UCSD-AML1 (cell line): ENCODE results near the gene CYFIP2.

Source experiments
- DNase-seq: peaks from one replicate; lab custom pipeline; 2025; ENCODE audit not compliant: unreplicated experiment; lab: John Stamatoyannopoulos, UW

The CYFIP2 gene

GRCh38 chr5:157258450-157258849 is 7.5 kb upstream of the CYFIP2 start:
- DNase-seq = no peak

DNA sequence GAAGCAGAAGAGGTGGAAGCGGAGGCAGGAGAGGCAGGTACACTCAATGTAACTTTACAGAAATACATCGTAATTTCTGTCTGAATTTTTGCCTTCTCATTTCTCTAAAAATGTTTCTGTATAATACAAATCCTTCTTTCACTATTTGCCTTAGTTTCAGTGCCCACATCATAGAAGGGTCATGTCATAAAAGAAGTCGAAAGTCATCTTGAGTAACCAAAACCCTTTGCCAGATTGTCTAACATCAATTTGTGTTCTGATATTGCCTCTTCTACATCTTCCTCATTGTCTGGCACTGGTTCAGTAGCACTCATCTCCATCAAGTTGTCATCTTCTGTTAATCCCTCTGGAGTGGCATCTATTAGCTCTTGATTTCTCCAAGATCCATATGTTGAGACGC is 6.2 kb upstream of the CYFIP2 start:
- no peak for DNase-seq

- DNase-seq = peak; percentile 24
Measured at GRCh38 chr5:157263496-157264090, 2.3 kb upstream of the CYFIP2 start.

DNA sequence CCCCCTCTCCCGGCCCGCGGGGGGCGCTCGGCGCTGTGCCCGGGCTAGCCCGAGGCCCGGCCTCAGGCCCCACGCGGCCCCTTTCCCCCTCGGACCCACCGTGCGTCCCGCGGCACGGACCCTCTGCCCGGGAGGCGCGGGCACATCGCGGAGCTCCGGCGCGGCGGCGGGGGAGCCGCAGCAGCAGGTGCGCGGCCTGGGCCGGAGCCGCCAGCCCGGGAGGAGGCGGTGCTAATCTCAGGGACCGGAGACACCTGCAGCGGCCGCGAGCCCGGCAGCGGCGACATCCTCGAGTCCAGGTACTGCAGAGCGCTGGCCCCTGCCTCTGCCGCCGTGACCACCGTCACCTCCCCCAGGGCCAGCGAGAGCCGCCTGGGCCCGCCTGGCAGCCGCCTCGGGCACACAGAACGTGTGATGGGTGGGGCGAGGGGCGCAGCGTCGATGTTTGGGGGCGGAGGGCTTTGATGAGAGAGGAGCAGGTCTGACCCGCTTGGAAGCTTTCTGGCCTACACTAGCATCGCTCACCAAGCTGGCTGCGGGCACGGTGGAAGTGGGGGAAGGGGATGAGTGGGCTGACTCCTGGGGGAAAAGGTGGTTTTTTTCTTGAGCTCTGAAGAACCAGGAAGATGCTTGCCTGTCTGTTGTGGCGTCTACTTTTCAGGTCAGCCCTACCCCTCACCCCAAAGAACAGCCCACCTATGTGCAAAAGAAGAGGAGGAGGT is 524 bp downstream of the CYFIP2 start:
- no peak for DNase-seq

DNA sequence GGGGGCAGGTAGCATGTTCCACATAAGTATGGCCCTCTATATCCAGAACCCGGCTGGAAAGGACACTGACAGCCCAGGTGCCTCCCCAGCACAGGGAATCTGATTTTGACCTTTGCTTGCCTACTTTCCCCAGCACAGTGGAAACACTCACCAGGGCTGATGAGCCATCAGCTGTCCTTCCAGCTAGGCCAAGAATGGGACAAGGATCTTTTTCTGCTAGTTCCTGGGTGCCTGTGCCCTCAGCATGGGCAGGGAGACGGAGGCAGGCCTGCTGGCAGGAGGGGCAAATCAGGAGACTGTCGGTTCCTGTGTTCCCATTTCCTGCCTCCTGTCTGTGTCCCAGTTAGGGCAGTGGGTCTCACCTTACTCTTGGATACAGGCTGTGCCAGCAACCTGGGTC is 1.1 kb downstream of the CYFIP2 start:
- DNase-seq = no peak

DNA sequence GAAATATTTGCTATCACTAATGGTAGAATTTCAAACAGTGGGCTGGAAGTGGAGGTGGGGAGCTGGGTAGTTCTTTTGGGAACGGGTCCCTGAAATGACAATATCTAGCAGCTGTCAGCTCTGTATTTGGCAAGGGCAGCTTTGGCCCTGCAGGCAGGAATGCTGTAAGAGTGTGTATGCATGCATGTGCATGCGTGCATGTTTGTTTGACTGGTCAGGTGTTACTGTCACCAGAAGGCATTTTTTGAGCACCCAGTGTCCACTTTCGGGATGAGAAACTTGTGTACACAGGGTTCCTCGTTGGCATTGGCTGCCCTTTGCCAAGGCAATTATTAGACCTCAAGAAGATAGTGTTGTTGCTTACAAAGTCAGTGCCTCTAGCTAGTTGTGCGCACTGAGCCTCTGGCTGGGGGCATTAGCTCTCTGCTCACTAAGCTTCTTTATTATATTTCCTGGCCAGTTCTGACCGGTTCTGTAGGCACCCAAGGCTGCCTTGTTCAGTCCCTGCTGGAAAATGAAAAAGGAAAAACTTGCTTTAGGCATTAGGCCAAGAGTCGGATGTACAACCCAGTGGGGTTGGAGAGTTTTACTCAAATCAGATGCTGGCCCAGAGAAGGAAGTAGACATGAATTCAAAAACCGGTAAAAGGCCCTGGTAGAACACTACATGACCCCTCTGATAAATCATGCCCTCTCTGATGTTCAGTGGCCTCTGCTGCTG is 2.0 kb downstream of the CYFIP2 start:
- no peak for DNase-seq

DNA sequence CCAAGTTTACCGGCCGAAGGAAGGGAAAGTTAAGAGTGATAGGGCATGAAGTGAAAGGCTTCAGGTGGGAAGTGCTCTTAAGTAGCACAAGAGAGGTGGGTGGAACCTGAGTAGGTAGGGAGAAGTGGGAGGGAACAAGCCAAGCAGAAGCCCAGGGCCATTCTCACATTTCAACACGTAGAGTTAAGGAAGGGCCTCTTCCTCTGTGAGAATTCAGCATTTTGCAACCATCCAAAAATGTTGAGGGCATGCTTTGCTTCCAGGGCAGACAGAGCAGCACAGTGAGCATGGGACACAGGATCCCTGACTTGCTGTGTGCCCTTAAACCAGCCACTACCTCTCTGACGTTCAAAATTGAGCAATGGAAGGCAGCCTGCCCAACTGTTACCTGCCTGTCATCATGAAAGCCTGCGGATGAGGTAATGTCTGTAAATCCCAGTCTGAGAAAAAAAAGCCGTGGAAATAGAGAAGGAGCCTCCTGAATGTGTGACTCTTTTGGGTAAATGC is 3.3 kb downstream of the CYFIP2 start:
- no peak for DNase-seq

DNA sequence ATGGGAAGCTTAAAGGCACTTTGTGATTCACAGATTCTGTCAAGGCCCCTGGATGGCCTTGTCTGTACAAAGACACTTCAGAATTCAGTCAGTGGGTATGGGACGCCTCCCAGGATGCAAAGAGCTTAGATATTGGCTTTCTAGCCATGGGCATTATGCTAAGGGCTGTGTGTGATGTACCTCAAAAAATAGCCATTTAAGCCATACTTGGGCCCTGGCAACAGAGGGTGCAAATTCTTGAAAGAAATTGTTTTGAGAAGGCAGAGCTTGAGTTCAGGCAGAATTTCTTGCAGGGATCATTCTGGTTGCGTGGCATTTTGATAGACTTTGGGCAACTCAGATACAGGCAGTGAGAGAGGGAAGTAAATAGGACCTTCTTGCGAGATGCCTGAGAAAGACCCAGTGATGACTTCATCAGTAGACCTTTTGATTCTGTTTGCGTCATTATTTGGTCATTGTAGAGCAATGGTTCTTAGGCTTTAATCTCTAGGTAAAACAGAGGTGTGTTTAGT is 3.9 kb downstream of the CYFIP2 start:
- DNase-seq = no peak

DNA sequence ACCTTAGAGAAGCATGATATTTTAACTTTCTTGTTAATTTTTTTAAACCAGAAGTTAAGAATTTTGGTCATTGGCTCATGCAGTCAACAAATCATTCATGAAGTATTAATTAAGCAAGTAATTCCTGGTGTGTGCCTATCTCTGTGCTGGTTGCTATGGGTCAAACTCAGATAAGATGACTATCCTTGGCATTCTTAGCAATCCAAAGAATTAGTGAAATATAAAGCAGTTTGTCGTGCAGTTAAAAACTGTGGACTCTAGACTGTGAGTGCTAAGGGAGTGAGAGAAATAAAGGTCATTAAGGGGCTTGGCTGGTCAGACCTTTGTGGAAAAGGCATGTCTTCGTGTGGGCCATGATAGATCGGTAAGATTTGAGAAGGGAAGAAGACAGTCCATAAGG is 4.8 kb downstream of the CYFIP2 start:
- DNase-seq = no peak

- peak; percentile 50 for DNase-seq
Measured at GRCh38 chr5:157271740-157272271, 5.9 kb downstream of the CYFIP2 start.

DNA sequence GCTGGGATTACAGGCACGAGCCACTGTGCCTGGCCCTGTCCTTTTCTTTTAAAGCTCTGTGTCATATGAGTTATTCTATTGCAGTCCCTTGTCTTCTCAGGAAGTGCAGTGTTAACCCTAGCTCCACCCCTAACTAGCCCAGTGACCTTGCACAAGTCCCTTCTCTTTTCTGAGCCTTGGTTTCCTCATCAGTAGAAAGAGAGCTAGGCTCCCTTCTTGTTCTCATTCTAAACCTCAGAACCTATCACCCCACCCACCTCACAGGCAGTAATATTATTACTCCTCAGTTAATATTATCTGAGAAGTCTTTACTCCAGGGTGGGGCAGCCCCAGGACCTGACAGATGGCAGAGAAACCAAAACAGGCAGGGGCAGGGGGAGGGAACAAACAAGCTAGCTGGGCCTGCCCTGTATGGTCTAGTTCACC is 7.2 kb downstream of the CYFIP2 start:
- DNase-seq = no peak

- no peak for DNase-seq
Measured at GRCh38 chr5:157275403-157275802, 9.5 kb downstream of the CYFIP2 start.

DNA sequence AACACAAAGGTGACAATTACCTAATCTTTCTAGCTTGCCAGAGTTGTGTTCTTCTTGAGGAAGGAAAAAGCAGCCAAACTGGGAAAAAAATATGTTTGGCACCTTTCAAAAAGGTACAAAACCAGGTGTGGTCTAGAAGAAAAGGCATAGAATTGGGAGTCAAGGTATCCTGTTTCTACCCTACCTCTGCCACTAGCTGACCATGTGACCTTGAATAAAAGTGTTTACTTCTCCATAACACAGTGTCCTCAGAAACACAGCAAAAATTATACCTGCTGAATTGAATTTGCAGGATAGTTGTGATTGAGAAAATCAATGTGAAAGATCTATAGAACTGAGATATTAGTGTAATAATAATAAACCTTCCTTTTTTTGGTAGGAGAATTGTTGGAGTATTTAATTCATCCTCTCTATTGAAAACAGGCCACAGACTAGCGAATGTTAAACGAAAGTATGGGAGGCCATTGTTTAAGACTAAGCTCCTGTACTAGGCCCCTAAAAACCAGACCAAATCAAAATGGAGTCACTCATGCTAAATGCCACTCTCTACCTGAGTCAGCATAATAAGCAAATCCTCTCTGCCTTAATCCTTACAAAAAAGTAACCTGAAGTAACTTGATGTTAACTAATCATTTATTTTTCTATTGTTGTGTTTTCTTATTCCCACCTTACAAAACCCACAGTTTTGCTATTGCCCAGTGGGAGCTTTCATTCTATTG is 12.6 kb downstream of the CYFIP2 start:
- DNase-seq = no peak

DNA sequence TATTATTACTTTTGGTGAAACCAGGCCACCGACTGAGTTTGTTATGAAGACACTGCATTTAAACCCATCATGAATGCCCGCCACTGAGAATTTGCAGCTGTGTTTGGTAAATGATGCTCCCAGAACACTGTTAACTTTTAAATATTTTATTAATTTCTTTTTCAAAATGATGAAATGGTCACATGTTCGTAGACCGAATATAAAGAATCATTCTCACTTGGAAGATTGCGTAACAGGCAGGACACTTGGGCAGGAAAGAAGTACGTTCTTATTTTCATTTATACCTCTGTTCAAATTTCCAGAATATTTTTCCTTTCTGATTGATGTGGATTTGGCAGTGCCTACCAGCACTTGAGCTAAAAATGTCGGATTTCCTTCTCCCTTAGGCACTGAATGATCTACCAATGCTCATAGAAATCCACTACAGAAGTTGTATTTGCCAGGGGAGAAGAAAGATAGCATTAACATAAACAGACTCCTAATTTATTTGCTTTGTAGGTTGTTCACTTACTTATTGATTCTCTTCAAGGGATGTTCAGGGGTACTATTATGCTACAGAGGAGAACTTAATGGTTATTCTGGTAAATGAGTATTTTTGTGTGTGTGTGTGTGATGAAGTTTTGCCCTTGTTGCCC is 13.8 kb downstream of the CYFIP2 start:
- no peak for DNase-seq

- DNase-seq = no peak
Measured at GRCh38 chr5:157280927-157281326, 15.0 kb downstream of the CYFIP2 start.

DNA sequence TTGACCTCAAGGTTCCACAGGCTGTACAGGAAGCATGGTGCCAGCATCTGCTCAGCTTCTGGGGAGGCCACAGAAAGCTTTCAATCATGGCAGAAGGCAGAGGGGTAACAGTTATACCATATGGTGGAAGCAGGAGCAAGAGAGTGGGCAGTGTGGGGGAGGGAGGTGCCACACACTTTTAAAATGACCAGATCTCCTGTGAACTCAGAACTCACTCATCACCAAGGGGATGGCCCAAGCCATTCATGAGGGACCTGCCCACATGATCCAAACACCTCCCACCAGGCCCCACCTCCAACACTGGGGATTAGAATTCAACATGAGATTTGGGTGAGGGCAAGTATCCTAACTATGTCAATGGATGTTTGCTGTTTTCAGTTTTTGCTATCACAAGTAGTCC is 16.2 kb downstream of the CYFIP2 start:
- DNase-seq = no peak

- DNase-seq = no peak
Measured at GRCh38 chr5:157283434-157283833, 17.5 kb downstream of the CYFIP2 start.

- DNase-seq = no peak
Measured at GRCh38 chr5:157284458-157285212, 18.7 kb downstream of the CYFIP2 start.

DNA sequence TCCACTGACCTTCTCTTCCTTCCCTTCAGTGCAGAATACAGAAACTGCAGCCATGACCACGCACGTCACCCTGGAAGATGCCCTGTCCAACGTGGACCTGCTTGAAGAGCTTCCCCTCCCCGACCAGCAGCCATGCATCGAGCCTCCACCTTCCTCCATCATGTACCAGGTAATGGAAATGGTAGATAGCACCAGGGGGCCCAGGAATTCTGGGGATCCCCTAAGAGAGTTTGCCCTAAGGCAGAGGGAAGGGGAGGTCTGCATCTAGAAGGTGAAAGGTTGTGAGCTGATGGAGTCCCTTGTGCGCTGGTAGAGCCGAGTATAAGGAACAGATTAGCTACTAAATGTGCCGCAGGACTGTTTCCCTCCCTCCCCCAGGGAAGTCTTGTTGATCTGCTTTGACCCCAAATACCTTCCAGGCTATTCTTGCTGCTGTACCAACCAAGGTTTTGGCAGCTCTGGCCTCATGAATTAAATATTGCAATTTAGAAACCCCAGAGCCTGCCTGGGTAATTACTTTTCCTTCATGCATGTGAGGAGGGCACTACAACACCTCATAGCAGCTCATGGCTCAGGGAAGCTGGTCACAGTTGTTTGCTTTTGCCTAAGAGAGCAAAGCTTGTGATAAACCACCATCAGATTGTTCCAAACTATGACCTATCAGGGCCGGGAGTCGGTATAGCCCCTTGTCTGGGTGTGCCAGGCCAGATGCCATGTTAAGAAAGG is 19.6 kb downstream of the CYFIP2 start:
- no peak for DNase-seq
